GM12892 (cell line): Measurements from ENCODE around the gene LDLRAD3.

ENCODE experiments used
- POLR2A ChIP-seq: IDR thresholded peaks from 2 replicates; pipeline ENCODE4 v1.6.1; 2011; ENCODE audit warnings: low read depth, low read length, control low read depth
- POLR2AphosphoS5 ChIP-seq: IDR thresholded peaks from 2 replicates; pipeline ENCODE4 v1.6.1; 2011; ENCODE audit warnings: low read depth, low read length, control low read depth

DNA sequence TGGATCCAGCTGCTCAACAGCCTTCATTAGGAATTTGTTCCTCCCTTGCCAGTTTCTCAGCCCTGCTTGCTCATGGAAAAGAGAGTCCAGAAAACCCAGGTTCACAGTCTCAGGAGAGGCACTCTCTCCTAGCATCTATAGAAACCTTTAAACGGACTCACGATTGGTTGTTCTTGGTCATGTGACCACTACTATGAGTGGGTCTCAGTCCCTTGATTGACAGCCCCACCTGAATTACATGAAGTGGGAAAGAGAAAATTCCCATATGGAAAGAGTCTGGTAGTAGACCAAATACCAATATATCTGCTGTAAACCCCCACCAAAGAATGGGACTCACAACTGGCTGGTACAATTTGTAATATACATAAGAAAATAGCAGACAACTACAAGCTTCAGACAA, 291.0 kb downstream of the LDLRAD3 start:
- no peak for TF ChIP-seq POLR2A
- no peak for TF ChIP-seq POLR2AphosphoS5
